HL-60 (cell line): Measurements from ENCODE around the gene ZNF205.

Experiments
- DNase-seq, 2 experiments: peaks; one replicate each; pipeline ENCODE4 v3.0.0-alpha.2; 2010 to 2020; ENCODE audit warnings: low read depth in 1 of 2, low spot score in 1 of 2
- H3K27ac ChIP-seq: fragments of 250-450 bp; sonication (Bioruptor Pico); replicated peaks from 2 replicates; pipeline ENCODE4 v1.5.1; 2020; ENCODE audit warnings: mild to moderate bottlenecking, moderate library complexity
- H3K27me3 ChIP-seq: fragments of 250-450 bp; sonication (Bioruptor Pico); 2 replicates; pipeline ENCODE4 v1.5.1; 2021; ENCODE audit warnings: mild to moderate bottlenecking, moderate library complexity; ENCODE audit not compliant: insufficient read depth, poor library complexity, severe bottlenecking
- H3K4me3 ChIP-seq: replicated peaks from 2 replicates; pipeline ENCODE4 v1.5.1; 2011; ENCODE audit warnings: mild to moderate bottlenecking, control low read depth, low read length; ENCODE audit not compliant: insufficient read depth
- CTCF ChIP-seq: IDR thresholded peaks from one replicate; pipeline ENCODE4 v1.5.1; 2011; ENCODE audit warnings: low read length, control low read depth, inconsistent platforms; ENCODE audit not compliant: insufficient read depth
- GABPA ChIP-seq: IDR thresholded peaks from 2 replicates; pipeline ENCODE4 v1.6.1; 2012; ENCODE audit warnings: low read depth
- POLR2AphosphoS5 ChIP-seq: IDR thresholded peaks from 2 replicates; pipeline ENCODE4 v1.6.1; 2012; ENCODE audit warnings: low read depth
- REST ChIP-seq: IDR thresholded peaks from 2 replicates; pipeline ENCODE4 v1.6.1; 2012; ENCODE audit warnings: low read depth; ENCODE audit not compliant: insufficient replicate concordance
- SPI1 ChIP-seq: IDR thresholded peaks from 2 replicates; pipeline ENCODE4 v1.6.1; 2012; ENCODE audit warnings: low read depth, mild to moderate bottlenecking, borderline replicate concordance
- long read RNA-seq: library from polyadenylated mRNA; unstranded; transcript quantifications from one replicate; pipeline ENCODE4 v2.0.0, GENCODE V29; 2020

Gene ZNF205
- long read RNA-seq = 0 reads

DNA sequence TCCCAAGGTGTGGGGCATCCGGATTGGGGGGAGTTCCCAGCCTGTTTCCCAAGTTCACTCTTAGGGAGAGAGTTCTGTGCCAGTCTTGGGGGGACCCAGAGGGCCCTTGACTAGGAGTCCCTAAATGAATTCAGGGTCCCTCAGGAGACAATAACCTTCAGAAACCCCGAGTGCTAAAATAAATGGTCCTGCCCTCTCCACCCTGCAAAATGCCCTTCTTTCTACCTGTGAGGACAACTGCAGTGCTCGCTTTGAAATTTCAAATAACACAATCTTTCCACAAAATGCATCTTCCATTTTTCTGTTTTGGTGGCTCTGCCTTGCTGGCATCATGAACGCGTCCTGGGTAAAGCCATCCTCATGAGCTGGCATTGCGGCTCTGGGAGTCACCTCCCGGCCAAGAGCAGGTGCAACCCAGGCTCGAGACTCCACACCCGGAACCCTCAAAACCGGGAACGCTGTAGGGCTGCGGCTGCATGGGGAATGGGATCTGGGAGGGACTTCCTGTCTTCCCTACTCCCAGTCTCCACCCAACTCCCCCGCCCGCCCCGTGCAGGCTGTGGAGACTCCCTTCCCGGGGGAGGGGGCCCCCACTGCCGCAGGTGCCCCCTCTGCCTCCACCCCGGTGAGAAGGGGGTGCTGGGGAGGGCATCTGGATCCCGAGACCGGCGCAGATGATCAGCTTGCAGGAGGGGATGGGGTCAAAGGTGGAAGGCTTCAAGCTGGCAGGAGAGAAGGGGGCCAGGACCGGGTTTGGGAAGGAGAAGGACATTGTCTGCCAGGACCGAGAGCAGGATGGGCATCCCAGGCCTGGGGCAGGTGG, at the start of gene ZNF205:
Gene ZNF205, plus strand, starts transcription at position 529 of the 823 bp plus-strand sequence. CDS start 845 bp downstream, outside the sequence.
- Histone ChIP-seq H3K27me3 (peaks cover 5% of the 10 kb centered on the region), H3K27ac (no peak within 1 kb of the TSS), H3K4me3 (no peak within 1 kb of the TSS)
- no peak for TF ChIP-seq SPI1
- no peak for TF ChIP-seq GABPA
- no peak for TF ChIP-seq POLR2AphosphoS5
- no peak for TF ChIP-seq CTCF
- TF ChIP-seq REST = no peak
- no peak for DNase-seq

DNA sequence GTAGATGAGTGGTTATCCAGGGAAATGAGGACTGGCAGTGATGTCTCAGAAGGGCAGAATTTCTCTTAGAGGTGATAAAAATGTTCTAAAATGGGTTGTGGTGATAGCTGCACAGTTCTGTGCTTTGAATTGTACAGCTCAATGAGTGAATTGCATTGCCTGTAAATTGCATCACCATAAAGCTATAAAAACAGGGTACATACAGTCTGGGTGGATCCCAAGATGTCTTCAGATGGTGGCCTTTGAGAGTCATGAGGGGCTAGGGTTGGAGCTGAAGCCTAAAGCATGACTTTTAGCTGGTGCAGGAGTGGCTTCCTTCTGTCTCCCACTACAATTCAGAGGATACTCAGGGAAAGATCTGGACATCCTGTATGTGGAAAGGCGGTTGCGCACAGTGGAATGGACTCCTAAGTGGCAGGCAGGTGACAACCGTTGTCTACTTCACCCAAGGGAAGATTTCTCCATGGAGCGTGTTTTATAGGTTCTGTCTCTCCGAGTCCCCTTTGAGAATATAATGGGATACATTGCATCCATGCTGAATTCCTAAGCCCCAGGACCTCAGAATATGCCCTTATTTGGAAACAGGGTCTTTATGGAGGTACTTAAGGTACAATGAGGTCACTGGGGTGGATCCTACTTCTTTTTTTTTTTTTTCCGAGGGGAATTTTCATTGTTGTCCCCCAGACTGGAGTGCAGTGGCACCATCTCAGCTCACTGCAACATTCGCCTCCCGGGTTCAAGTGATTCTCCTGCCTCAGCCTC, 48.6 kb upstream of the ZNF205 start:
- DNase-seq = no peak
- no peak overlapping the region for H3K27ac ChIP-seq

More for the DNA sequence above, 48.6 kb upstream of the ZNF205 start:
- H3K4me3 ChIP-seq = no peak overlapping the region
- no peaks in the 10 kb centered on the region for H3K27me3 ChIP-seq
- TF ChIP-seq GABPA = no peak
- TF ChIP-seq CTCF = no peak
- no peak for TF ChIP-seq SPI1
- TF ChIP-seq REST = no peak
- TF ChIP-seq POLR2AphosphoS5 = no peak
